Hepatocyte (in vitro differentiated cells): ENCODE data around the gene PYDC1. TPM values are rescaled to one million over a fixed set of nuclear protein-coding genes. Genes with fewer than 3 reads are reported as not detected.

Source experiments
- DNase-seq: peaks from one replicate; pipeline ENCODE4 v3.0.0-alpha.2; 2016; ENCODE audit warnings: low spot score
- H2AFZ ChIP-seq: fragments of 200-600 bp; sonication (generic); 2 replicates; pipeline ENCODE4 v1.6.0; 2016; ENCODE audit warnings: antibody characterized with exemption, mild to moderate bottlenecking
- H3K27ac ChIP-seq: fragments of 200-600 bp; sonication (generic); 2 replicates; pipeline ENCODE4 v1.5.1; 2016; ENCODE audit warnings: mild to moderate bottlenecking
- H3K27me3 ChIP-seq: fragments of 200-600 bp; sonication (generic); 2 replicates; pipeline ENCODE4 v1.6.1; 2016
- H3K36me3 ChIP-seq: fragments of 200-600 bp; sonication (generic); replicated peaks from 2 replicates; pipeline ENCODE4 v1.5.1; 2016; ENCODE audit warnings: low read depth; ENCODE audit not compliant: insufficient read depth
- H3K4me1 ChIP-seq: fragments of 200-600 bp; sonication (generic); 2 replicates; pipeline ENCODE4 v1.5.1; 2016; ENCODE audit warnings: mild to moderate bottlenecking, moderate library complexity; ENCODE audit not compliant: insufficient read depth
- H3K4me2 ChIP-seq: fragments of 200-600 bp; sonication (generic); 2 replicates; pipeline ENCODE4 v1.6.0; 2016
- H3K4me3 ChIP-seq: fragments of 200-600 bp; sonication (generic); 2 replicates; pipeline ENCODE4 v1.5.1; 2016; ENCODE audit warnings: mild to moderate bottlenecking
- H3K79me2 ChIP-seq: fragments of 200-600 bp; sonication (generic); 2 replicates; pipeline ENCODE4 v1.6.0; 2017; ENCODE audit warnings: mild to moderate bottlenecking
- H3K9me2 ChIP-seq: fragments of 200-600 bp; sonication (generic); replicated peaks from 2 replicates; pipeline ENCODE4 v1.6.0; 2017; ENCODE audit warnings: mild to moderate bottlenecking; ENCODE audit not compliant: insufficient read depth
- H3K9me3 ChIP-seq: fragments of 200-600 bp; sonication (generic); 2 replicates; pipeline ENCODE4 v1.5.1; 2016; ENCODE audit warnings: low read depth, mild to moderate bottlenecking
- H4K20me1 ChIP-seq: fragments of 200-600 bp; sonication (generic); 2 replicates; pipeline ENCODE4 v1.6.0; 2016; ENCODE audit warnings: mild to moderate bottlenecking; ENCODE audit not compliant: insufficient read depth, poor library complexity, severe bottlenecking
- EZH2 ChIP-seq: fragments of 200-600 bp; sonication (generic); IDR thresholded peaks from 2 replicates; pipeline ENCODE4 v1.6.1; 2016; ENCODE audit warnings: antibody characterized with exemption, mild to moderate bottlenecking, borderline replicate concordance
- EZH2phosphoT487 ChIP-seq: fragments of 200-600 bp; sonication (generic); IDR thresholded peaks from one replicate; pipeline ENCODE4 v1.6.1; 2018; ENCODE audit warnings: antibody characterized with exemption, mild to moderate bottlenecking, low read depth, moderate library complexity; ENCODE audit not compliant: unreplicated experiment, severe bottlenecking
- WGBS: methylation state at CpG from one replicate; pipeline ENCODE4 v1.1.6; 2016; ENCODE audit warnings: low lambda C conversion rate; ENCODE audit errors: missing lambda C conversion rate; 5-methylcytosine and 5-hydroxymethylcytosine counted together
- polyA plus RNA-seq: library from polyadenylated mRNA; unstranded; fragments of >200 nt; fragmentation: Nextera tagmentation; extraction: Ambion mirVana; gene quantifications from 2 replicates; pipeline ENCODE4 v1.2.1, GENCODE V29; 2016
- total RNA-seq: library from RNA; depleted of rRNA; stranded (reverse); fragments of >200 nt; gene quantifications from 2 replicates; pipeline ENCODE4 v1.2.3, GENCODE V29; 2014
- TF ChIP-seq, protein P1 (sequence below): fragments of 200-600 bp; sonication (generic); IDR thresholded peaks from 2 replicates; pipeline ENCODE4 v1.5.1; 2016; ENCODE audit warnings: antibody characterized with exemption, mild to moderate bottlenecking; ENCODE audit not compliant: poor library complexity

Gene PYDC1
- total and polyA plus RNA-seq, 2 experiments from 2014 or later, result not detected

DNA sequence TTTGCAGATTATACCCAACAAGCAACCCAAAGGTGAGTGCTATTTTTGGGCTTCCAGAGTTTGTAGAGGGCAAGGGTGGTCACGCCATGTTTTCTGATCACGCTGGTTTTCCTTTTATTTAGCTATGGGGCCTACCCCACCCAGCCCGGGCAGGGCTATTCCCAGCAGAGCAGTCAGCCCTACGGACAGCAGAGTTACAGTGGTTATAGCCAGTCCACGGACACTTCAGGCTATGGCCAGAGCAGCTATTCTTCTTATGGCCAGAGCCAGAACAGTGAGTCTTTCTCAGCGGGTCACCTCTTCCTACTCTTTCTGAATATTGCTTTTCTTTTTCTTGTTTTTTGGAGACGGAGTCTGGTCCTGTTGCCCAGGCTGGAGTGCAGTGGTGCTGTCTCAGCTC lies 34.5 kb downstream of the PYDC1 start:
- Histone ChIP-seq H3K27me3 (no peaks in the 10 kb centered on the region), H2AFZ (no peak overlapping the region), H3K9me2 (no peaks in the 10 kb centered on the region), H3K4me2 (peak overlapping the region; percentile 80), H3K27ac (no peak overlapping the region), H3K36me3 (no peaks in the 10 kb centered on the region), H3K9me3 (no peaks in the 10 kb centered on the region), H3K4me1 (peaks cover 18% of the 10 kb centered on the region), H3K79me2 (peaks cover 71% of the 10 kb centered on the region), H4K20me1 (peaks cover 68% of the 10 kb centered on the region), H3K4me3 (peak overlapping the region; percentile 71)
- no peak for TF ChIP-seq EZH2
- TF ChIP-seq, protein P1, sequence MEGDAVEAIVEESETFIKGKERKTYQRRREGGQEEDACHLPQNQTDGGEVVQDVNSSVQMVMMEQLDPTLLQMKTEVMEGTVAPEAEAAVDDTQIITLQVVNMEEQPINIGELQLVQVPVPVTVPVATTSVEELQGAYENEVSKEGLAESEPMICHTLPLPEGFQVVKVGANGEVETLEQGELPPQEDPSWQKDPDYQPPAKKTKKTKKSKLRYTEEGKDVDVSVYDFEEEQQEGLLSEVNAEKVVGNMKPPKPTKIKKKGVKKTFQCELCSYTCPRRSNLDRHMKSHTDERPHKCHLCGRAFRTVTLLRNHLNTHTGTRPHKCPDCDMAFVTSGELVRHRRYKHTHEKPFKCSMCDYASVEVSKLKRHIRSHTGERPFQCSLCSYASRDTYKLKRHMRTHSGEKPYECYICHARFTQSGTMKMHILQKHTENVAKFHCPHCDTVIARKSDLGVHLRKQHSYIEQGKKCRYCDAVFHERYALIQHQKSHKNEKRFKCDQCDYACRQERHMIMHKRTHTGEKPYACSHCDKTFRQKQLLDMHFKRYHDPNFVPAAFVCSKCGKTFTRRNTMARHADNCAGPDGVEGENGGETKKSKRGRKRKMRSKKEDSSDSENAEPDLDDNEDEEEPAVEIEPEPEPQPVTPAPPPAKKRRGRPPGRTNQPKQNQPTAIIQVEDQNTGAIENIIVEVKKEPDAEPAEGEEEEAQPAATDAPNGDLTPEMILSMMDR, result no peak
- WGBS, result 36% methylated on average over 7 of the region's 7 CpGs
- no peak for DNase-seq

GRCh38 chr16:31181102-31181830 lies 35.7 kb downstream of the PYDC1 start:
- peak; percentile 38 for DNase-seq
- peaks cover 61% of the 10 kb centered on the region for H3K79me2 ChIP-seq
- peaks cover 56% of the 10 kb centered on the region for H4K20me1 ChIP-seq
- TF ChIP-seq, protein P1, result no peak
- TF ChIP-seq EZH2 (no peak), EZH2phosphoT487 (no peak)
- no peaks in the 10 kb centered on the region for H3K9me2 ChIP-seq
- H3K4me1 ChIP-seq, result peaks cover 18% of the 10 kb centered on the region
- H3K27ac ChIP-seq, result peak overlapping the region; percentile 94
- no peaks in the 10 kb centered on the region for H3K27me3 ChIP-seq
- H3K36me3 ChIP-seq, result no peaks in the 10 kb centered on the region
- H3K4me3 ChIP-seq, result peak overlapping the region; percentile 71
- peak overlapping the region; percentile 80 for H3K4me2 ChIP-seq
- H3K9me3 ChIP-seq, result no peaks in the 10 kb centered on the region
- 3% methylated on average over 31 of the region's 31 CpGs for WGBS
- no peak overlapping the region for H2AFZ ChIP-seq

DNA sequence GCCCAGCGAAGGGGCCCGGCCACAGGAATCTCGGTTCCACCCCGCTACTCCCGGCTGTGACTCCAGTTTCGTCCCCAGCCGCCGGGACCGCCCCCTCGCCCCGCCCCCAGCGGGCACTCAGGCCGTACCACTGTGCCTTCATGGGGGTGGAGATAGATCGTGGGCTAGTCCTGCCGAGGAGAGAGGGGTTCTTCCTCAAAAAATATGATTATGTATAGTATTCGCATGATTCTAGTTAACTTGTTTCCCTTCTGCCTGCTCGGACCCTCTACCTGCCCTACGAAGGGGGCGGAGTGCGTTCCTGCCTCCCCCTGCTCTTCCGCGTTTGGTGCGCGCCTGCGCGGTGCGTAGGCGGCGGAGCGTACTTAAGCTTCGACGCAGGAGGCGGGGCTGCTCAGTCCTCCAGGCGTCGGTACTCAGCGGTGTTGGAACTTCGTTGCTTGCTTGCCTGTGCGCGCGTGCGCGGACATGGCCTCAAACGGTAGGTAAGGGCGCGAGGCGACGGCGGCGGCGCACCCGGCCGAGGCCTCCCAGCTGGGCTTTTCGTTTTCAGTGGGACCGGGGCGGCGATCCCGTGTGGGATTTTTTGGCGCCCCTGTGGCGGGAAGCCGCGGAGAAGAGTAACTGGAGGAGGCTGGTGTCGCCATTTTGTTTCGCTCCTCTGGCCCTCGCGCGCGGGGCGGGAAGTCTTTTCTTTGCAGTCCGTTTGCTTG lies 37.0 kb downstream of the PYDC1 start, which contains the start of gene FUS:
FUS (plus strand) TSS at position 393 of the 713 bp plus-strand sequence; CDS start at position 469, 76 bp downstream.
- peaks cover 43% of the 10 kb centered on the region for H4K20me1 ChIP-seq
- H3K9me2 ChIP-seq, result no peaks in the 10 kb centered on the region
- peak within 1 kb of the TSS; percentile 94 for H3K27ac ChIP-seq
- TF ChIP-seq, protein P1, result no peak
- no peak for TF ChIP-seq EZH2
- TF ChIP-seq EZH2phosphoT487, result no peak
- WGBS, result under 1% methylated on average over 53 of the region's 69 CpGs
- peak within 1 kb of the TSS; percentile 80 for H3K4me2 ChIP-seq
- no peaks in the 10 kb centered on the region for H3K36me3 ChIP-seq
- H3K9me3 ChIP-seq, result no peaks in the 10 kb centered on the region
- DNase-seq, result peak; percentile 96
- H2AFZ ChIP-seq, result peak within 1 kb of the TSS; percentile 40
- H3K4me1 ChIP-seq, result peaks cover 18% of the 10 kb centered on the region
- peak within 1 kb of the TSS; percentile 71 for H3K4me3 ChIP-seq
- H3K79me2 ChIP-seq, result peaks cover 48% of the 10 kb centered on the region
- H3K27me3 ChIP-seq, result no peaks in the 10 kb centered on the region
